Measurements from ENCODE around the gene CALML4. TPM values are rescaled to one million over a fixed set of nuclear protein-coding genes. Genes with fewer than 3 reads are reported as not detected.

Gene CALML4
- total RNA-seq, 1 experiment from 2014 or later = 4.2 TPM

DNA sequence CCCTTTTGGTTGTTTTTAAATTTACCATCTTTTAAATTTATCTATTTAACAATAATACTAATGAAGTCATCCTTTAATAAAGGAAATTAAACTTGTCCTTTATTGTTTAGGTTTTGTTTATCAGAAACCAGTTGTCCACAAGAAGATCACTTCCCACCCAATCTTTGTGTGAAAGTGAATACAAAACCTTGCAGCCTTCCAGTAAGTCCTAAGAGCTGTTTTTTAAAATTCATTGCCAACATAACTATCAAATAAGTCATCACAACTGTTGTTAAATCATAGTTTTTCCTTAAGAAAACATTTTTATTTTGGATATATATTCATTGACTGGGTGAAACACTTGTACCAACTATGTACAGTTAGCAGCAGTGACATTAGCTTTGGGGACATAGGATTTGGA lies 59.4 kb downstream of the CALML4 start:
- DNase-seq (ENCODE audit: low read depth) = no peak

DNA sequence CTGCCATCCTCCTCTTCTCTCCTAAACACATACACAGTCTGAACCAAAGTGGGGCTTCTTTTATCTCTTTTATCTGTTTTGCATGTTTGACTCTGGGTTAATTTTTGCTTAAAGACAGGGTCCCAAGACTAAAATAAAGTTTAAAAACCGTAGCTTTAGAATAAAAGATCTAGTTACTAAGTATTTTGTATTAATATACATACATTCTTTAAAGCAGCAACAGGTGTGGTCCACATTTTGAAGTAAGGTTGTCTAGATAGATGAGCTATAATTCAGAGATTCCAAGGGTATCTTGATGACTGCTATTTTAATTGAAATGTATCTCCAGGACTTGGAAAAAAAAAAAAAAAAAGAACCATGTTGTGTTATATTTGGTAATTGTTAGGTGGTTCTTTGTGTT lies 61.3 kb downstream of the CALML4 start:
- DNase-seq (ENCODE audit: low read depth) = no peak

DNA sequence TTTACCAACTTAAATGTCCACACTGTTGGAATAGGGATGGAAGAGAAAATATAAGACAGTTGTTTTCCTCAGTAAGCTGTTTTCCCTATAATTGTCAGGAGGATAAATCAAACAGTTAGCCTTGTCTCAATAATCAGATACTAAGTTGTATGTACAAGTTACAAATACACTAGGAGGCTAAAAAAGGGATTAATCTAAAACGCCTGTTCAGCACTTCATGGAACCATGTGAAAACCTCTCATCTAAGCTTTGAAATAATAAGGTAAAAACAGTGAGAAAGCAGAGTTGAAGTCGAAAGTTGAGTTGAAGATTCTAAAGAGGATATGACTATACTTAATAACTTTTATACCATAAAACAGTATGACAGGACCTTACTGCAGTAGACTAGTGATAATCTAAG lies 62.0 kb downstream of the CALML4 start:
- DNase-seq (ENCODE audit: low read depth) = no peak

Other genes starting within 250 kb of the CALML4 start
- 14.9 and 25.6 TPM in 2 replicates for gene PIAS1, start 151.0 kb downstream of the CALML4 start, total RNA-seq (2014; rRNA removed; shearing (Covaris generic))
- 10.0 and 17.6 TPM in 2 replicates for gene CLN6, start 24.4 kb upstream of the CALML4 start, total RNA-seq (2014; rRNA removed; shearing (Covaris generic))
- gene FEM1B, start 72.4 kb upstream of the CALML4 start, total RNA-seq (2014; rRNA removed; shearing (Covaris generic)) = 19.1 and 21.3 TPM in 2 replicates
- gene ITGA11, start 226.8 kb upstream of the CALML4 start, total RNA-seq (2014; rRNA removed; shearing (Covaris generic)) = 6.4 and 11.4 TPM in 2 replicates

Data from Daoy (cell line).